Activated effector memory CD4-positive, alpha-beta T cell treated with anti-CD3 and anti-CD28 coated beads, Interleukin-2, amount 50 U/mL, for 16 hours (primary cell): ENCODE data around the gene AP1G2.

Experiments
- DNase-seq: peaks from one replicate; pipeline ENCODE4 v3.0.0-alpha.2; 2020

Gene AP1G2

GRCh38 chr14:23556700-23557440 is 10.7 kb downstream of the AP1G2 start:
- no peak for DNase-seq

- DNase-seq, result peak; percentile 98
Observed at GRCh38 chr14:23555882-23556699, 11.5 kb downstream of the AP1G2 start, which contains the start of gene THTPA. Gene THTPA, plus strand, starts transcription at chr14:23556271. Its CDS starts 487 bp downstream, at chr14:23556758.

- DNase-seq, result no peak
Observed at GRCh38 chr14:23555533-23555881, 12.1 kb downstream of the AP1G2 start.

- peak; percentile 94 for DNase-seq
Observed at GRCh38 chr14:23551266-23552028, 16.1 kb downstream of the AP1G2 start, which contains the start of gene ZFHX2. Gene ZFHX2, minus strand, starts transcription at chr14:23551765. Its CDS starts 16,440 bp downstream, at chr14:23535325.

- no peak for DNase-seq
Observed at GRCh38 chr14:23550812-23551265, 16.8 kb downstream of the AP1G2 start.

GRCh38 chr14:23550131-23550811 is 17.3 kb downstream of the AP1G2 start:
- no peak for DNase-seq

GRCh38 chr14:23548351-23549318 is 19.0 kb downstream of the AP1G2 start:
- DNase-seq, result no peak

- DNase-seq, result no peak
Observed at GRCh38 chr14:23547924-23548323, 19.7 kb downstream of the AP1G2 start.

- no peak for DNase-seq
Observed at GRCh38 chr14:23546450-23547035, 21.0 kb downstream of the AP1G2 start.

- DNase-seq, result no peak
Observed at GRCh38 chr14:23545740-23546365, 21.7 kb downstream of the AP1G2 start.

- DNase-seq, result no peak
Observed at GRCh38 chr14:23544511-23545447, 22.8 kb downstream of the AP1G2 start.

- DNase-seq, result no peak
Observed at GRCh38 chr14:23543403-23543802, 24.2 kb downstream of the AP1G2 start.

GRCh38 chr14:23542261-23542660 is 25.3 kb downstream of the AP1G2 start:
- no peak for DNase-seq

- DNase-seq, result no peak
Observed at GRCh38 chr14:23540141-23540469, 27.5 kb downstream of the AP1G2 start.

GRCh38 chr14:23539248-23540140 is 28.1 kb downstream of the AP1G2 start:
- DNase-seq, result no peak

GRCh38 chr14:23538785-23539184 is 28.8 kb downstream of the AP1G2 start:
- DNase-seq, result no peak

GRCh38 chr14:23538050-23538718 is 29.4 kb downstream of the AP1G2 start:
- DNase-seq, result no peak
